ENCODE data around the gene TOR4A. TPM values are rescaled to one million over a fixed set of nuclear protein-coding genes. Genes with fewer than 3 reads are reported as not detected.
"Not testable (repeated sequence)": the region's sequence is repeated elsewhere in the genome, so short reads cannot be mapped to it uniquely, and the experiment has no call there.

TOR4A gene
- total and polyA plus RNA-seq, 3 donors from 2014 or later = 2.1 to 4.5 (median 3.4) TPM

DNA sequence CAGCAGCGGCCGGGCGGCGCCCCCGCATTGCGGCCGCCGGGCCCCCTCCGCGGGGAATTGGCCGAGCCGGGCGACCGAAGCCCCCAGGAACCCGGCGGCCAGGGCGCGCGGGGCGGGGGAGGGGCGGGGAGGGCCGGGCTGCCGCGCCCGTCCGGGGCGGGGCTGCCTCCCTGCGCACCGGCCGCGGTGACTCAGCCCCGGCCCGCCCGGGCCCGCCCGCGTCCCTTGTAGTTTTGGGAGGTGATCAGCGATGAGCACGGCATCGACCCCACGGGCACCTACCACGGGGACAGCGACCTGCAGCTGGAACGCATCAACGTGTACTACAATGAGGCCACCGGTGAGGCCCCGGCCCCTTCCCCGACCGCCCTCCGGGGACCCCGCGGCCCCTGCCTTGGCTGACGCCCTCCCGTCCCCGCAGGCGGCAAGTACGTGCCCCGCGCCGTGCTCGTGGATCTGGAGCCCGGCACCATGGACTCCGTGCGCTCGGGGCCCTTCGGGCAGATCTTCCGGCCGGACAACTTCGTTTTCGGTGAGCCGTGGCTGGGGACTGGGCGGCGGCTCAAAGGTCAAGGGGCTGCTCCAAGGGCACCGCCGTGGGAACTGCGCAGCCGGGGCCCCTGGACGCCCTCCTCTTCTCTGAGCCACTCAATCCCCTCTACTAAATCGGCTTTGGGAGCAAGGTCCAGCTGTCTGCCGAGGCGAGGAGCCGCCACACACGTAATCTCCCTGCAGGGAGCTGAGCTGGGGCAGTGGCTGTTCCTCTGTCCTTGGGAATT lies 35.8 kb upstream of the TOR4A start:
- peaks cover 38% of the 10 kb centered on the region for H3K4me1 ChIP-seq
- H3K27me3 ChIP-seq = no peaks in the 10 kb centered on the region
- no peaks in the 10 kb centered on the region for H3K36me3 ChIP-seq (ENCODE audit: low read depth, missing control alignments)
- 1% methylated on average over 60 of the region's 83 CpGs; no CpG with 5 or more reads in 1 of the 2 donors for whole genome bisulfite sequencing, 2 donors
- TF ChIP-seq POLR2A (IDR thresholded peaks at IDR 0.05) = no peak
- TF ChIP-seq, protein P1, sequence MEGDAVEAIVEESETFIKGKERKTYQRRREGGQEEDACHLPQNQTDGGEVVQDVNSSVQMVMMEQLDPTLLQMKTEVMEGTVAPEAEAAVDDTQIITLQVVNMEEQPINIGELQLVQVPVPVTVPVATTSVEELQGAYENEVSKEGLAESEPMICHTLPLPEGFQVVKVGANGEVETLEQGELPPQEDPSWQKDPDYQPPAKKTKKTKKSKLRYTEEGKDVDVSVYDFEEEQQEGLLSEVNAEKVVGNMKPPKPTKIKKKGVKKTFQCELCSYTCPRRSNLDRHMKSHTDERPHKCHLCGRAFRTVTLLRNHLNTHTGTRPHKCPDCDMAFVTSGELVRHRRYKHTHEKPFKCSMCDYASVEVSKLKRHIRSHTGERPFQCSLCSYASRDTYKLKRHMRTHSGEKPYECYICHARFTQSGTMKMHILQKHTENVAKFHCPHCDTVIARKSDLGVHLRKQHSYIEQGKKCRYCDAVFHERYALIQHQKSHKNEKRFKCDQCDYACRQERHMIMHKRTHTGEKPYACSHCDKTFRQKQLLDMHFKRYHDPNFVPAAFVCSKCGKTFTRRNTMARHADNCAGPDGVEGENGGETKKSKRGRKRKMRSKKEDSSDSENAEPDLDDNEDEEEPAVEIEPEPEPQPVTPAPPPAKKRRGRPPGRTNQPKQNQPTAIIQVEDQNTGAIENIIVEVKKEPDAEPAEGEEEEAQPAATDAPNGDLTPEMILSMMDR (IDR thresholded peaks at IDR 0.05) = no peak
- no peak for DNase-seq
- no peaks in the 10 kb centered on the region for H3K9me3 ChIP-seq
- intact Hi-C loops (cut with DNase I; ENCODE audit: low total_unique reads) = no loop called here
- H3K4me3 ChIP-seq = peak overlapping the region; percentile 88 to 90
- H3K27ac ChIP-seq = peak overlapping the region; percentile 44 to 94

DNA sequence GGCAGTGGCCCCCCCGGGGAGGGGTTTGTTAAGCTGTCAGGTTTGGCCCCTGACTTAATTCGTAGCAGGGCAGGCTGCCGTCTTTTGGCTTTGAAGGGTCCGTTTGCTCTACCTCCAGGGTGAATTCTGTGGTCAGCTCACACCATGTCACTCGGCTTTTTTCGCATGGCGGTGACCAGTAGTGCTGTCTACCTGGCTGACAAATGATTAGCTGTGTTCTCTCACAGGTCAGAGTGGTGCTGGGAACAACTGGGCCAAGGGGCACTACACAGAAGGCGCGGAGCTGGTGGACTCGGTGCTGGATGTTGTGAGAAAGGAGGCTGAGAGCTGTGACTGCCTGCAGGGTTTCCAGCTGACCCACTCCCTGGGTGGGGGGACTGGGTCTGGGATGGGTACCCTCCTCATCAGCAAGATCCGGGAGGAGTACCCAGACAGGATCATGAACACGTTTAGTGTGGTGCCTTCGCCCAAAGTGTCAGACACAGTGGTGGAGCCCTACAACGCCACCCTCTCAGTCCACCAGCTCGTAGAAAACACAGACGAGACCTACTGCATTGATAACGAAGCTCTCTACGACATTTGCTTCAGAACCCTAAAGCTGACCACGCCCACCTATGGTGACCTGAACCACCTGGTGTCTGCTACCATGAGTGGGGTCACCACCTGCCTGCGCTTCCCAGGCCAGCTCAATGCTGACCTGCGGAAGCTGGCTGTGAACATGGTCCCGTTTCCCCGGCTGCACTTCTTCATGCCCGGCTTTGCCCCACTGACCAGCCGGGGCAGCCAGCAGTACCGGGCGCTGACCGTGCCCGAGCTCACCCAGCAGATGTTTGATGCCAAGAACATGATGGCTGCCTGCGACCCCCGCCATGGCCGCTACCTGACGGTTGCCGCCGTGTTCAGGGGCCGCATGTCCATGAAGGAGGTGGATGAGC lies 35.0 kb upstream of the TOR4A start:
- intact Hi-C loops (cut with DNase I; ENCODE audit: low total_unique reads) = no loop called here
- Histone ChIP-seq H3K27me3 (no peaks in the 10 kb centered on the region), H3K36me3 (ENCODE audit: low read depth, missing control alignments) (no peaks in the 10 kb centered on the region), H3K4me1 (peaks cover 37% of the 10 kb centered on the region), H3K9me3 (no peaks in the 10 kb centered on the region), H3K27ac (peak overlapping the region; percentile 44 to 94), H3K4me3 (peak overlapping the region; percentile 88 to 90)
- no peak for TF ChIP-seq POLR2A (IDR thresholded peaks at IDR 0.05)
- TF ChIP-seq, protein P1 (IDR thresholded peaks at IDR 0.05) = no peak
- WGBS, 2 donors = 65 to 72% methylated on average over 19 to 36 of the region's 36 CpGs
- DNase-seq = no peak

DNA sequence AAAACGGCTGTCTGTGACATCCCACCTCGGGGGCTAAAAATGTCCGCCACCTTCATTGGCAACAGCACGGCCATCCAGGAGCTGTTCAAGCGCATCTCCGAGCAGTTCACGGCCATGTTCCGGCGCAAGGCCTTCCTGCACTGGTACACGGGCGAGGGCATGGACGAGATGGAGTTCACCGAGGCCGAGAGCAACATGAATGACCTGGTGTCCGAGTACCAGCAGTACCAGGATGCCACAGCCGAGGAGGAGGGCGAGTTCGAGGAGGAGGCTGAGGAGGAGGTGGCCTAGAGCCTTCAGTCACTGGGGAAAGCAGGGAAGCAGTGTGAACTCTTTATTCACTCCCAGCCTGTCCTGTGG lies 34.3 kb upstream of the TOR4A start:
- H3K4me3 ChIP-seq; intact Hi-C loops (cut with DNase I; ENCODE audit: low total_unique reads); H3K27ac ChIP-seq; H3K9me3 ChIP-seq; H3K36me3 ChIP-seq (ENCODE audit: low read depth, missing control alignments); H3K27me3 ChIP-seq; DNase-seq: not testable (repeated sequence)
- peaks cover 35% of the 10 kb centered on the region for H3K4me1 ChIP-seq
- 86 to 88% methylated on average over 15 to 18 of the region's 18 CpGs for WGBS, 2 donors

DNA sequence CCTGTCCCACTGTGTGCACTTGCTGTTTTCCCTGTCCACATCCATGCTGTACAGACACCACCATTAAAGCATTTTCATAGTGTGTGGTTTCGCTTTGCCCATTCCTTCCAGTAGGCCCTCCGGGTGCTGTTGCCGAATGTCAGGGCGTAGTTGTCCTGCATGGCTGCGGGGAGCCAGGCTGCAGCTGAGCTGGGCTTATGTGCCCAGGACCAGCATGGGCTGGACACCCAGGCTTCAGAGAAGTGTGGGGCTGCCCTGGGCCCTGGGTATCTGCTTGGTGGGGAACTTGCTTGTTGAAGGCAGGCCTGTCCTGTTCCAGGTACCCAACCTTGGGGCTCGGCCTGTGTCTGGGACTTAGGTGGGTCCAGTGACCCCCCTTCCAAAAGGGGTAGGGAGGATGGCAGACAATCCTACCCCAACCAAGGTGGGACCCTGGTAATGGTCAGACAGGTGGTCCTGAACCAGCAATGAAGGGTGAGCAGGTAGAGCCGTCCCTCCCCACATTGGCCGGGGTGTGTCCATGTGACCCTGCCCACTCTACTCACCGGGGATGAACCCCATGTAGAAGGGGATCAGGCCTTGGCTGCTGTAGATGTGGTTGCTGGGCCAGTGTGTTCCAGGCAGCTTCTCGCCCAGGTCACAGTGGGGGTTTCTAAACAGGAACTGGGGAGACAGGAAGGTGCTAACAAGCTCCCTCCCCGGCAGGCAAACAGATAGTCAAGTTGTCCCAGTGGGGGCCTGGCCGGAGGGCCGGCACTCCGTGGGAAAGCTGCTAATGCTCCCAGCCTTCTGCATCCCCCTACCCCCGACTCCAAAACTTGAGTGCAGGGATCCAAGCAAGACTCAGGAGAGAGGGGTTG lies 33.7 kb upstream of the TOR4A start:
- peaks cover 29% of the 10 kb centered on the region for H3K4me1 ChIP-seq
- DNase-seq = no peak
- H3K9me3 ChIP-seq = no peaks in the 10 kb centered on the region
- no peaks in the 10 kb centered on the region for H3K27me3 ChIP-seq
- intact Hi-C loops (cut with DNase I; ENCODE audit: low total_unique reads) = no loop called here
- H3K36me3 ChIP-seq (ENCODE audit: low read depth, missing control alignments) = no peaks in the 10 kb centered on the region
- no peak overlapping the region for H3K27ac ChIP-seq
- 65 to 80% methylated on average over 9 to 15 of the region's 15 CpGs for WGBS, 2 donors
- TF ChIP-seq, protein P1 (IDR thresholded peaks at IDR 0.05) = no peak
- no peak for TF ChIP-seq POLR2A (IDR thresholded peaks at IDR 0.05)
- H3K4me3 ChIP-seq = no peak overlapping the region
